Karpas-422 (cell line): ENCODE data around the gene LPCAT1. TPM values are rescaled to one million over a fixed set of nuclear protein-coding genes. Genes with fewer than 3 reads are reported as not detected.
A peak's percentile ranks its signal among the peaks of the same experiment; 100 is the strongest.

ENCODE experiments used
- DNase-seq: peaks from one replicate; pipeline ENCODE4 v3.0.0-alpha.2; 2015
- H2AFZ ChIP-seq: fragments of 200-600 bp; sonication (generic); 2 replicates; pipeline ENCODE4 v1.6.1; 2014; ENCODE audit warnings: antibody characterized with exemption, low read length, mixed read lengths
- H3K27ac ChIP-seq: fragments of 200-600 bp; sonication (generic); 2 replicates; pipeline ENCODE4 v1.5.1; 2014; ENCODE audit warnings: mild to moderate bottlenecking, low read length, moderate library complexity
- H3K27me3 ChIP-seq: fragments of 200-600 bp; sonication (generic); 2 replicates; pipeline ENCODE4 v1.6.1; 2014; ENCODE audit warnings: low read length, mixed read lengths
- H3K36me3 ChIP-seq: fragments of 200-600 bp; sonication (generic); 2 replicates; pipeline ENCODE4 v1.6.1; 2014; ENCODE audit warnings: low read length, mixed read lengths; ENCODE audit not compliant: insufficient read depth
- H3K4me1 ChIP-seq: fragments of 200-600 bp; sonication (generic); 2 replicates; pipeline ENCODE4 v1.6.1; 2014; ENCODE audit warnings: mild to moderate bottlenecking, low read length, mixed read lengths
- H3K4me2 ChIP-seq: fragments of 200-600 bp; sonication (generic); 2 replicates; pipeline ENCODE4 v1.6.1; 2014; ENCODE audit warnings: low read length, low read depth, mild to moderate bottlenecking; ENCODE audit not compliant: poor library complexity, severe bottlenecking
- H3K4me3 ChIP-seq: fragments of 200-600 bp; sonication (generic); 2 replicates; pipeline ENCODE4 v1.5.1; 2014; ENCODE audit warnings: mild to moderate bottlenecking, antibody characterized with exemption, low read length, mixed read lengths
- H3K79me2 ChIP-seq: fragments of 200-600 bp; sonication (generic); 2 replicates; pipeline ENCODE4 v1.6.1; 2014; ENCODE audit warnings: mild to moderate bottlenecking, low read length, mixed read lengths
- H3K9ac ChIP-seq: fragments of 200-600 bp; sonication (generic); 2 replicates; pipeline ENCODE4 v1.6.0; 2014; ENCODE audit warnings: low read length
- H3K9me2 ChIP-seq: fragments of 200-600 bp; sonication (generic), shearing (Covaris generic); replicated peaks from 2 replicates; pipeline ENCODE4 v1.6.0; 2014; ENCODE audit warnings: mild to moderate bottlenecking, low read length, moderate library complexity; ENCODE audit not compliant: insufficient read depth
- H3K9me3 ChIP-seq: fragments of 300-700, 200-600 bp; sonication (generic); 2 replicates; pipeline ENCODE4 v1.6.1; 2014; ENCODE audit warnings: low read length, mixed read lengths
- H4K20me1 ChIP-seq: fragments of 200-600 bp; sonication (generic); 2 replicates; pipeline ENCODE4 v1.6.1; 2014; ENCODE audit warnings: mild to moderate bottlenecking, antibody characterized with exemption, low read length, low read depth; ENCODE audit not compliant: insufficient read depth
- total RNA-seq: library from RNA; depleted of rRNA; stranded (reverse); fragments of >200 nt; shearing (Covaris generic); gene quantifications from 2 replicates; pipeline ENCODE4 v1.2.3, GENCODE V29; 2014; ENCODE audit warnings: low replicate concordance

The LPCAT1 gene
- total RNA-seq, 1 experiment from 2014 or later, result 115 TPM

- no peak overlapping the region for H2AFZ ChIP-seq
These were observed 920 bp downstream of the LPCAT1 start for GRCh38 chr5:1522601-1523479.

GRCh38 chr5:1521671-1522600 lies 1.8 kb downstream of the LPCAT1 start:
- H3K79me2 ChIP-seq, result peaks cover 61% of the 10 kb centered on the region
- H4K20me1 ChIP-seq, result peaks cover 55% of the 10 kb centered on the region
- H3K4me2 ChIP-seq, result peak overlapping the region; percentile 84
- H3K27ac ChIP-seq, result peak overlapping the region; percentile 57
- no peaks in the 10 kb centered on the region for H3K9me2 ChIP-seq
- peaks cover 21% of the 10 kb centered on the region; the same call in 1 of the 2 replicates for H3K36me3 ChIP-seq
- H3K27me3 ChIP-seq, result no peaks in the 10 kb centered on the region
- DNase-seq, result peak; percentile 64
- H3K4me3 ChIP-seq, result peak overlapping the region; percentile 77
- peaks cover 43% of the 10 kb centered on the region for H3K4me1 ChIP-seq
- no peaks in the 10 kb centered on the region for H3K9me3 ChIP-seq
- H3K9ac ChIP-seq, result peak overlapping the region; percentile 88
- no peak overlapping the region for H2AFZ ChIP-seq

More at GRCh38 chr5:1522601-1523479, 920 bp downstream of the LPCAT1 start:
- H4K20me1 ChIP-seq, result peaks cover 47% of the 10 kb centered on the region
- H3K27ac ChIP-seq, result peak overlapping the region; percentile 57
- peaks cover 50% of the 10 kb centered on the region for H3K4me1 ChIP-seq
- no peaks in the 10 kb centered on the region for H3K9me2 ChIP-seq
- peak; percentile 65 for DNase-seq
- H3K27me3 ChIP-seq, result no peaks in the 10 kb centered on the region
- peaks cover 52% of the 10 kb centered on the region for H3K79me2 ChIP-seq
- H3K4me2 ChIP-seq, result peak overlapping the region; percentile 84
- H3K9me3 ChIP-seq, result no peaks in the 10 kb centered on the region
- H3K9ac ChIP-seq, result peak overlapping the region; percentile 88
- H3K36me3 ChIP-seq, result peaks cover 21% of the 10 kb centered on the region; the same call in 1 of the 2 replicates
- peak overlapping the region; percentile 77 for H3K4me3 ChIP-seq

- H3K9ac ChIP-seq, result peak overlapping the region; percentile 88; the same call in 1 of the 2 replicates
- H3K4me3 ChIP-seq, result no peak overlapping the region
- peaks cover 33% of the 10 kb centered on the region for H3K4me1 ChIP-seq
- no peaks in the 10 kb centered on the region for H3K27me3 ChIP-seq
- peaks cover 65% of the 10 kb centered on the region for H4K20me1 ChIP-seq
- no peak overlapping the region for H2AFZ ChIP-seq
- peaks cover 26% of the 10 kb centered on the region for H3K36me3 ChIP-seq
- H3K9me3 ChIP-seq, result no peaks in the 10 kb centered on the region
- H3K9me2 ChIP-seq, result no peaks in the 10 kb centered on the region
- peaks cover 71% of the 10 kb centered on the region for H3K79me2 ChIP-seq
- DNase-seq, result no peak
- H3K4me2 ChIP-seq, result peak overlapping the region; percentile 84
- peak overlapping the region; percentile 57; the same call in 1 of the 2 replicates for H3K27ac ChIP-seq
These were observed 2.8 kb downstream of the LPCAT1 start for GRCh38 chr5:1520791-1521453.

- H3K9me2 ChIP-seq, result no peaks in the 10 kb centered on the region
- no peak overlapping the region for H3K4me2 ChIP-seq
- H3K9ac ChIP-seq, result no peak overlapping the region
- DNase-seq, result no peak
- peaks cover 75% of the 10 kb centered on the region for H4K20me1 ChIP-seq
- no peak overlapping the region for H2AFZ ChIP-seq
- no peak overlapping the region for H3K4me3 ChIP-seq
- no peaks in the 10 kb centered on the region for H3K9me3 ChIP-seq
- H3K27me3 ChIP-seq, result no peaks in the 10 kb centered on the region
- peaks cover 21% of the 10 kb centered on the region for H3K4me1 ChIP-seq
- H3K36me3 ChIP-seq, result peaks cover 26% of the 10 kb centered on the region
- peaks cover 76% of the 10 kb centered on the region for H3K79me2 ChIP-seq
- no peak overlapping the region for H3K27ac ChIP-seq
These were observed 4.0 kb downstream of the LPCAT1 start for GRCh38 chr5:1519631-1520210.

- Histone ChIP-seq H3K4me1 (peaks cover 15% of the 10 kb centered on the region), H3K4me2 (no peak overlapping the region), H3K9me2 (no peaks in the 10 kb centered on the region), H3K4me3 (no peak overlapping the region), H3K36me3 (peaks cover 26% of the 10 kb centered on the region), H4K20me1 (peaks cover 88% of the 10 kb centered on the region), H3K27me3 (no peaks in the 10 kb centered on the region), H2AFZ (no peak overlapping the region), H3K27ac (no peak overlapping the region), H3K9me3 (no peaks in the 10 kb centered on the region), H3K9ac (no peak overlapping the region), H3K79me2 (peaks cover 71% of the 10 kb centered on the region)
- DNase-seq, result no peak
These were observed 5.9 kb downstream of the LPCAT1 start for GRCh38 chr5:1517838-1518237.

GRCh38 chr5:1516615-1517601 lies 6.9 kb downstream of the LPCAT1 start:
- no peaks in the 10 kb centered on the region for H3K9me3 ChIP-seq
- H3K4me1 ChIP-seq, result peaks cover 9% of the 10 kb centered on the region
- no peaks in the 10 kb centered on the region for H3K27me3 ChIP-seq
- no peak overlapping the region for H3K4me3 ChIP-seq
- H3K36me3 ChIP-seq, result peaks cover 26% of the 10 kb centered on the region
- peaks cover 68% of the 10 kb centered on the region for H3K79me2 ChIP-seq
- H3K9ac ChIP-seq, result no peak overlapping the region
- H3K9me2 ChIP-seq, result no peaks in the 10 kb centered on the region
- H3K4me2 ChIP-seq, result no peak overlapping the region
- DNase-seq, result no peak
- no peak overlapping the region for H2AFZ ChIP-seq
- no peak overlapping the region for H3K27ac ChIP-seq
- peaks cover 88% of the 10 kb centered on the region for H4K20me1 ChIP-seq
